ENCODE results near the gene AXL.

The AXL gene

DNA sequence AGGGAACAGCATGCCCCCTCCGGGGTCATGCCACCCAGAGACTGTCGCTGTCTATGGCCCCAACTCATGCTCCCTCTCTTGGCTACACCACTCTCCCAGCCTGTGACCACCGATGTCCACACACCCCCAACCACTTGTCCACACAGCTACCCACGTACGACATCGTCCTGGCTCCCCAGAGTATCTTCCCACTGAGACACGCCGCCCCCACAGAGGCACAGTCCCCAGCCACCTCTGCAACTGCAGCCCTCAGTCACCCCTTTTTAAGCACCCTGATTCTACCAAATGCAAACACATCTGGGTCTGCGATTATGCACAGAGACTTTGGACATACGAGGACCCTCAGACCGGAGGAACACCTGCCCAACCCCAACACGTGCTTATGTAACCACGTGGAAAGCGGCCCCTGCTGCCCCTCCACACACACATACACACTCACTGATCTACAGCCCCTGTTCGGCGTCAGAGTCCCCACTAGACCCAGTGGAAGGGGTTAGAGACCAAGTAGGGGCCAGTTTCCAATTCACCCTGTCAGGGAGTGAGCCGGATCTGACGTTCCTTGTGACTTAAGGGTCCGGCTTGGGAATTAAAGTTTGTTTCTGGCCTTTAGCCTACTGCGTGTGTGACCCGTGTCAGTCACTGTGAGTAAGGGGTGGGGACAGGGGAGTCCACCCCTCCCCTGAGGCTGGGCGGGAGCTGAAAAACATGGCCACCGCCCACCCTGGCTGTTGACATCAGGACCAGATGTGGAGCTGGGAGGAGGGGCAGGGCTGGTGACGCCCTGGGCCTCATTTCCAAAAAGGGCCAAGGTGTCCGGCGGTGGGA is 11.9 kb upstream of the AXL start:
- DNase-seq, result no peak

DNA sequence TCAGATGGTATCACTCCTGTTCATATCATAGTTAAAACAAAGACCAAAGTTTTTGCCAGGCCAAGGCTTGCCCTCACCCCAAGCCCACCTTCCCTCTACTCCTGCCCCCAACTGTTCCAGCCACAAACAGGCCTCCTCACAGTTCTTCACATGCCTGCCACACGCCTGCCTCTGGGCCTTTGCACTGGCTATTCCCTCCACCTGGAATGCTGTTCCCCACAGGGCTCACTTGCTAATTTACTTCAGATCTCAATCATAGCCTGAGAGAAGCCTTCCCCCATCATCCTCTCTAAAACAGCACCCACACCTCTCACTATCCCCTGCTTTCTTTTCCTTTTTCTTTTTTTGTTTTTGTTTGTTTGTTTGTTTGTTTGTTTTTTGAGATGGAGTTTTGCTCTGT is 4.9 kb upstream of the AXL start:
- no peak for DNase-seq

DNA sequence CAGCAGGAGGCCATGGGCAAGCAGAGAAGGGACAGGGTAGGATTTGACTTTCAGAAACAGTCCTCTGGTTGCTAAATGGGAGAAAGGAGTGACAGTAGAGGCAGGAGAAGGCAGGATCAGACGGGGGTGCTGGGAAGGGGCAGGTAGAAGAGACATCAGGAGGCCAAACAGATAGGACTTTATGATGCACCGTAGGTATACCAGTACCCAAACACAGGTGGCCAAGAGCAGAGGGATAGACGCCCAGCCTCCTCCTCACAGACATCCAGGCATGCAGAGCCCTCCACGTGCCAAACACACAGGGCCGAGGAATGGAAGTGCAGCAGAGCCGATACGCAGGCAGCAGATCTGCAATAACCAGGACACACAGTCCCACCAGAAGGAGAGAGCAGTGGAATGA is 1.3 kb upstream of the AXL start:
- DNase-seq, result no peak

DNA sequence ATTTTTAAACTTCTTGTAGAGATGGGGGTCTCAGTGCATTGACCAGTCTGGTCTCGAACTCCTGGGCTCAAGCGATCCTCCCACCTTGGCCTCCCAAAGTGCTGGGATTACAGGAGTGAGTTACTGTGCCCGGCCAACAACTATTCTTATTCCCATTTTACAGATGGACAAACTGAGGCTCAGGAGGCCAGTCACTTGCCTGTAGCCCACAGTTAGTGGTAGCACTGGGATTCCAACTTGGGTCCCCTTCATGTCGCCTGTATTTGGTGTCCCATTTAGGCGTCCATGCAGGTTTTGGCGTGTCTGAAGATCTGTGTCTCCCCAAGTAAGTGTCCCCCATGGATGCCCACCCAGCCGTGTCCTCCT is 791 bp upstream of the AXL start:
- no peak for DNase-seq

DNA sequence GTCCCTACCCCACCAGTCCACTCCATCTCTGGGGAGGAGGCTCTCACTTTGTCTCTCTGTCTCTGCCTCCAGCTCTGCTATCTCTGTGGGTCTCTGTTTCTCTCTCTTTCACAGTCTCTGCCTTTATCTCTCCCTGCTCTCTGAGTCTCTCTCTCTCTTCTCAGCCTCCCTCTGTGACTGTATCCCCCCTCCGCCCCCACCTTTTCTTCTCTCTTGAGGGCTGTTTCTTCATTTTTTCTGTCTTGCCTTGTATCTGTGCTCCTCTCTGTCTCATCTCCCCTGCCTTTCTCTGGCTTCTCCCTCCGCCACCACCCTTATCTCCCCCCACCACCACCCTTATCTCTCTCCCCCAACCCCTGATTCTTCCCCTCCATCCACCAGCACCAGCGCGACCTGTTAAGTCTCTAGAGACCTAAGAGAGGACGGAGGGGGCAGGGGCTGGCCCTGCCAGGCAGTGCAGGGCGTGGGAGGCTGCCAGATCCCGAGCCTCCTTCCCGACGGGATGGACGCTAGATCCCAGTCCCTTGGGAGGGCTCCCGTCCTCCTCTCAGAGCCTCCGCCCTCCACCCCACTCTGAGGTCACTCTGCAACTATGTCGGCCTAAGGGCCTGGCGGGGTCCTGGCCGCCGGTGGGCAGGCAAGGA is 1.0 kb downstream of the AXL start:
- DNase-seq, result peak; percentile 71

DNA sequence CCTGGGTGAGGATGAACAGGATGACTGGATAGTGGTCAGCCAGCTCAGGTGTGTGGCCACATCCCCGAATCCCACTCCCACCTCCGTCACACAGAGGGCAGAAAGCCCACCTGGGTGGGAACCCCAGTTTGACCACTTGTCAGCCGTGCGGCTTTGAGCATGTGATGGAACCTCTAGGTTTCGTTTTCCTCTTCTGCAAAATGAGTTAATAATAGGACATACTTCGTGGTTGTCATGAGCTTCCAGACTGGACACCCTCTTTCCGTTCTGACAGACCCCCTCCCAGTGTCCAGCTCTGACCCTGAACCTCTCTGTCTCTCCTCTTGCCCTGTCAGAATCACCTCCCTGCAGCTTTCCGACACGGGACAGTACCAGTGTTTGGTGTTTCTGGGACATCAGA is 1.8 kb downstream of the AXL start:
- DNase-seq, result no peak

DNA sequence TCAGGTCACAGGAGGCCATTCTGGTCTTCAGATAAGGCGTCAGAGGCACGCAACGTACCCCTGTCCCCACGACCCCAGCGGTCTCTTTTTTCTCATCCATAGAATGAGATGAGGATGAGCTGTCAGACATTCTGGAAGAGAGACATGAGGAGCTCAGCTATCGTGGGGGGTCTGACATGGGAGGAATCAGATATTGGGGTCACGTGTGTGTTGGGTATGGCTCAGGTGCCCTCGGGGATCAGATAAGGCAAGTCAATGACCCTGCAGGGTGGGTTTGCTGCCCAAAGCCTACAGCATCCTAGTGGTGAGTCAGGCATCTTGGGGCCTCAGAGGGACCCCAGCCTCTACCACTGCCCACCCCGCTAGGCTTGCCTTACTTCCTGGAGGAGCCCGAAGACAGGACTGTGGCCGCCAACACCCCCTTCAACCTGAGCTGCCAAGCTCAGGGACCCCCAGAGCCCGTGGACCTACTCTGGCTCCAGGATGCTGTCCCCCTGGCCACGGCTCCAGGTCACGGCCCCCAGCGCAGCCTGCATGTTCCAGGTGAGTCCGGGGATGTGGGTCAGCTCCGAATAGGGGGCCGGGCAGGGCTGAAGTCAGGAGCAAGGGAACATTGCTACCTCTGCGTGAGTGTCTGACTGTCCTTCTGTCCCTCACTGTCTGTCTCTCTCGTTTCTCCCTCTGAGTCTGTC is 2.6 kb downstream of the AXL start:
- DNase-seq, result no peak

DNA sequence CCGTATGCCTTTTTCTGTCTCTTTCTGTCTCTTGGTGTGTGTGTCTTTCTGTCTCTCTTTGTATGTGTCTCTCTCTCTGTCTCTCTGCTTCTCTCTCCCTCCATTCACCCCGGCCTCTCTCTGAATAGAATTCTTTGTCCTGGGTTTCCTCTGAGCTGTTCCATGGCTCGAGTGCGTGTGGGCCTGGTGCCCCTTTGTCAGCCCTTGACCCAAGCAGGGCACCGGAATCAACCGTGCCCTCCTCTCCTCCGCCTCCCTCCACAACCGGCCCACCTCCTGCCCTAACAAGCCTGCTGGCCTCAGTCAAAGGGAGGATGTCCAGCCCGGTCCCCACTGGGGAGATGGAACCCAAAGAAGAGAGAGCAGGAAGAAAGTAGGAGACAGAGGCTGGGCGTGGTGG is 3.2 kb downstream of the AXL start:
- DNase-seq, result no peak

DNA sequence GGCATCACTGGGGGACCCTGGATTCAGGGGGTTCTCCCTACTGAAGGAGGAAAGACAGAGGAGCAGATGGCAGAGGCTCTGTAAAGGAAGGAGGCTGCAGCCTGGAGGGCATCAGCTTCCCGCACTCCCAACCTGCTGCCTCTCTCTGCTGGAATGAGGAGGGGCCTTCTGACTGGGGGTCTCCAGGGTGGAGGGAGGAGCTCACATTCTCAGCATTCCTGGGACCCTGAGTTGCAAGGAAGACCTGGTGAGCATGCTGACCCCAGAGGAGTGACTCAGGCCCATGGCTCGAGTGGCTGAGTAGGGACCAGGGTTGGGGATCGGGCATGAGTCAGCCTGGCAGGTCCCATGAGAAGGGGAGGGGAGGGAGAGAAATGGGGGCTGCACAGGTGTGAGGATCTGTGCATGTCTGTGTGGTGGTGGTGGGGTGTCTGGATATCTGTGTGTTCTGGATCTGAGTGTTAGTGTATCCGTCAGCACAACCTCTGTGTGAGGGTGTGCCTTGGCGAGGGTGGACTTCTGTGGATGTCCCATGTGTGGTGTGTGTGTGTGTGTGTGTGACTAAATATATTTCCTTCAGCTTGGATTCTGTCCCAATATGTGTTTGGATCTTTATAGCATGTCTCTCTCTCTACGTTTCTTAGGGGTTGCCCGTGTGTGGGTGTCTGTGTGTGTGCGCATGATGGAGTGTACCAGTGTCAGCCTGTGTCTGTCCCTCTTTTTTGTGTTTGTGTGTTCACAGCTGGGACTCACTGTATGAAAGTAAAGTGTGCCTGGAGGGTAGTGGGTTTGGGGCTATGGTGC is 4.6 kb downstream of the AXL start:
- peak; percentile 97 for DNase-seq

DNA sequence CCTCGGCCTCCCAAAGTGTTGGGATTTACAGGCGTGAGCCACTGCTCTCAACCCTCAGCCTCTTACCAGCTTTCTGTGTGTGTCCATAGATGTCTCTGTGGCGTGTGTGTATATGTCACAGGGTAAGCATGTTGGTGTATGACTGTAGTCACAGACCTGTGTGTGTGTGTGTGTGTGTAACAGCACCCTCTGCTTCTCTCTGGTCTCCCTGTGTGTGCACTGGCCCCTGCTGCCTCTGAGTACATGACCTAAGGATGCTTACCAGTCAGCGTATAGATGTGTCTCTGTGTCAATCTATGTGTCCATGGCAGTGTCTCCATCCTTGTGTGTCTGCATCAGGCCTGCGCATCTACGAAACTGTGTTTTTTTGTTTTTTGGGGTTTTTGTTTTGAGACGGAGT is 5.6 kb downstream of the AXL start:
- no peak for DNase-seq

DNA sequence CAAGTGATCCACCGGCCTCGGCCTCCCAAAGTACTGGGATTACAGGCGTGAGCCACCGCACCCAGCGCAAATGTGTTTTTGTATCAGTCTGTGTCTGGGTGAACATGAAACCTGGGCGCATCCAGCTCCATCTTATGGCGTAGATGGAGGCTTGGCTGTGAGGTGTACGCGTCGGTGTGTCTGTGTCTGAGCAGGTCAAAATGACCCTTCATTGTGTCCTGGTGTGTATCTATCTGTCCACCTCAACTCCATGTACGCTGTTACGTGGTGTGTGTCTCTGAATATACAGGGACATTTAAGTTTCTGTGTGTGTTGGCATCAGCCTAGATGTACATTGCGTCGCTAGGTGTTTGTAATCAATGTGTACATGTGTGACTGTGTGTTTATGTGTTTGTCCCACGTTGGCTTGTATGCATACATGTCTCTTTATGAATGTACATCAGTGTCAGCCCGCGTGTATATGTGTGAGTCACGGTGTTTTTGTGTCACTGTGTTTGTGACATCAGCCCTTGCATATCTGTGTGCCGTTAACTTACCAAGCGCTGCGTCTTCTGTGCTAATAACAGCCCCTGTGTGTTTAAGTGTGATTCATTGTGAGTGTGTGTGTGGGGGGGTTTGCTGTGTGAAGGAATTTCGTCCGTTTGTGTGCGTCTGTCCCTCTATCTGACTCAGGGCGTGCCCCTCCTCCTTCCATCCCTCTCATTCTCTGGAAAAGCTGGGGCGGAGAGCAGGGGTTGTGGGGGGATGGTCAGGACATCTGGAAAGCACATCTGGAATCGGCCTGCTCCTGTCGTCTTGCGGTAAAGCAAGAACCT is 6.4 kb downstream of the AXL start:
- DNase-seq, result peak; percentile 100

DNA sequence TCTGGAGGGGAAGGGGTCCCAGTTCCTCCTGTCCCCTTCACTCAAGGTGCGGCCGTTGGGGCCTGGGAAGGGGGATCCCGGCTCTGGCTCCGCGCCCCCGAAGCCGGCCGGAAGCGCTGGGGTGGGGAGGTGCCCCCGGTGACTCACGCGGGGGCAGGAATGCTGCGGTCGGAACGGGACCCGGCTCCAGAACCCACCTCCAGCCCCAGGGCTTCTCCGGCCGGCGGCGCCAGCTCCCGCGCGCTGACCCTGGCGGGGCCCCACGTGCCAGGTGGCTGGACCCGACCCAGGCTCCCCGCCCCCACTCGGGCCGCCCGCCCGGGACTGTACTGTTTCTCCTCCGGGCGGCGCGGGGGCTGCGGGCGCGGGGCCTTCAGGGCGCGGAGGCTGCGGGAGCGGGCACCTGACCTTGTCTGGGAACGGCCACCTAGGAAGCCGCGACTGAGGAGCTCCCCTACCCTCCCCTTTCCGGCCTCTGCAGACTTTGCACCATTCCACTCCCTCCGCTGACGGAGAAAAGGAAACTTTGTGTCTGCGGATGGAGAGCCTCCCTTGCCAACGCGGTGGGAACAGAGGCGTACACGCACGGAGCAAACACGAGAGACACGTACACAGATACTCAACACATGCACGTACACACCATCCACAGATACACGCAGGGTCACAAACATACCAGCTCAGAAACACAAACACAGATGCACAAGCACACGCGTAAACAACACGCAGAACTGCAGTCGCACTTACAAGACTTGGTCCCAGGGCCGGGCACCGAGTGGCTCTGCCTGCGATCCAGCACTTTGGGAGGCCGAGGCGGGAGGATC is 7.2 kb downstream of the AXL start:
- DNase-seq, result peak; percentile 93

DNA sequence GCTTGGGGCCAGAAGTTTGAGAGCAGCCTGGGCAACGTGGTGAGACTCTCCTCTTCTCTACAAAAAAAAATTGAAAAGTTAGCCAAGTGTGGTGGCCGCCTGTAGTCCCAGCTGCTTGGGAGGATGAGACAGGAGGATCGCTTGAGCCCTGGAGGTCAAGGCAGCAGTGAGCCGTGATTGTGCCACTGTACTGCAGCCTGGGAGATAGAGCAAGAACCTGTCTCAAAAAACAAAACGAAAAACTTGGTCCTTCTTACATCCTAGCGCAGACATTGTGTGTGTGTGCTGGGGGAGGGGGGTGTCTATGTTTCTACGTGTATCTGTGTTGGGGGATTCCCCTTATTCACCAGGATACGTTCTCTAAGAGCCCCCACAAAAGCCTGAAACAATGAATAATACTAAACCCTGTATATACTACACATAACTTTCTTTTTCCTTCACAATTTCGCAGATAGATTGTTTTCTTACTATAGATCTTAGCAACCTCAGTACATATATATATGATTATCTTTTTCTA is 7.9 kb downstream of the AXL start:
- DNase-seq, result no peak

DNA sequence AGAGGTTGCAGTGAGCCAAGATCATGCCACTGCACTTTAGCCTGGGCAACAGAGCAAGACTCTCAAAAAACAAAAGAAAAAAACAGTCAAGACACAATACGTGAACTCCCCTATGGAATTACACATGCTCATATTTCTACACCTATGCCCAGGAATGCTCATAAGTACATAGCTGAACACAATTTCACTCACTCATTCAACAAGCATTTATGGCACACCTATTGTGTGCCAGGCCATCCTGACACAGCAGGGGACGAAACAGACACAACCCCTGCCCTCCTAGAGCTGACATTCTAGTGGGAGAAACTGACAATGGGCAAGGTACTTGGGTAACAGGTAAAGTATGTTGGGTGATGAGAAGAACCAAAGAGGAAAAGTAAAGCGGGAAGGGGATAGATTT is 9.5 kb downstream of the AXL start:
- DNase-seq, result no peak

DNA sequence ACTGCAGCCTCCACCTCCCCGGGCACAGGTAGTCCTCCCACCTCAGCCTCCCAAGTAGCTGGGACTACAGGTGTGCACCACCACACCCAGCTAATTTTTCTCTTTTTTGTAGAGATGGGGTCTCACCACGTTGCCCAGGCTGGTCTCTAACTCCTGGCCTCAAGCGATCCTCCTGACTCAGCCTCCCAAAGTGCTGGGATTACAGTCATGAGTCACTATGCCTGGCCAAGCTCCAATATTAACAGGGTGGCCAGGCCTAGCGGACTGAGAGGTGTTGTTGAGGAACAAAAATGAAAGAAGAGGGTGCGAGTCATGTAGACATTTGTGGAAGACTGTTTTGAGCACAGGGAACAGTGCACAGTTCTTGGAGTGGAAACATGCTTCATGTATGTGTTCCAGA is 10.3 kb downstream of the AXL start:
- peak; percentile 69 for DNase-seq

DNA sequence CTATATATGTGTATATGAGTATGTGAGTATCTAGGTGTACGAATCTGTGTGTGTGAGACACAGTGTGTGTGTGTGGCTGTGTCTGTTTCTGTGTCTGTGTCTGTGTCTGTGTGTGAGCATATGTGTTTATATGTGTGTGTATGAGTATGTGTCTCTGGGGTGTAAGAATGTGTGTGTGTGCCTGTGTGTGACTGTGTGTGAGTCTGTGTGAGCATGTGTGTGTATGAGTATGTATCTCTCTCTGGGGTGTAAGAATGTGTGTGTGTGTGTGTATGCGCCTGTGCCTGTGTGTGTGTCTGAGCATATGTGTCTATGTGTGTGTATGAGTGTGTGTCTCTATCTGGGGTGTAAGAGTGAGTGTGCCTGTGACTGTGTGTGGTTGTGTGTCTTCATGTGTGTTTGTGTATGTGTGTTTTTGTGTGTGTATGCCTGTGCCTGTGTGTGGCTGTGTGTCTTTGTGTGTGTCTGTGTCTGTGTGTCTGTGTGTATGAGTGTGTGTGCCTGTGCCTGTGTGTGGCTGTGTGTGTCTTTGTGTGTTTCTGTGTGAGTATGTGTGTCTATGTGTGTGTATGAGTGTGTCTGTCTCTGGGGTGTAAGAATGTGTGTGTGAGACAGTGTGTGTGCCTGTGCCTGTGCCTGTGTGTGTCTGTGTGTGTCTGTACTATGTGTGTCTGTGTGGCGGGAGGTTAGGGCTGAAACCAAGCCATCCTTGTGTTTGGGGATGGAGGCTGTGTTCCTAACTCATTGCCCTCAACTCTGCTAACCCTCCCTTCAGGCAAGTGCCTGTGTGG is 11.2 kb downstream of the AXL start:
- no peak for DNase-seq

DNA sequence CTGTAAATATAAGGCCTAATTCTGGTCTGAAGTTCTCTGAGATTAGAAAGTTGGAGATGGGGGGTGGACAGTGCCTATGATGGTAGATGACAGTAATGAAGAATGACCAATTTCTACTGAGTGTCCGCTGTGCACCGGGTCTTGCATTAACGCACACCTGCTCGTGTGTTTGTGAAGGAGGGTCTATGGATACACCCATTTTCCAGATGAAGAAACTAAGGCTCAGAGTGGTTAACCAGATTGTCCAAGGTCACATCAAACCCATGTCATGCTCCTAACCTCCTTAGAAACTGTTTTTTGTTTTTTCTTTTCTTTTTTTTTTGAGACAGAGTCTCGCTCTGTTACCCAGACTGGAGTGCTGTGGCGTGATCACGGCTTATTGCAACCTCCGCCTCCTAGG is 13.7 kb downstream of the AXL start:
- DNase-seq, result no peak

DNA sequence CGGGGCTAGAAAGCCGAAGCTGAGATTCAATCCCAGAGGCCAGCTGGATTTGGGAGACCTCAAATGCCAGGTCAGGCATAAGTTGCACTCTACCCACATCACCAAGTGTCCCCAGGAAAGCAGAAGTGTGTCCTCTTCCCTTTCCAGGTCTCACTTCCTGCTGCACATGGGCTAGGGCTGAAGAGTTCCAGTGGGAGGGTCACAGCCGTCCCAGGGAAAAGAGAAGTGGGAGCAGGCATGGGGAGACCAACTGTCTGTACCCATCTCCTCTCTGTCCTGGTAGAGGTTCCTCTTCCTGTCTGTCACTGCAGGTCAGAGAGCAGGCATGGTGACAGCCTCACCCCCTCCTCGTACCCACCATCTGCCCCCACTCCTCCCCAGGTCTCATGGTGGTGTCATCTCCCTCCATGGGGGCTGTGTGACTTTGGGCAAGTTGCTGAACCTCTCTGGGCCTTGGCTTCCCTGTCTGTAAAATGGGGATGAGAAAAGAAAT is 14.8 kb downstream of the AXL start:
- no peak for DNase-seq

DNA sequence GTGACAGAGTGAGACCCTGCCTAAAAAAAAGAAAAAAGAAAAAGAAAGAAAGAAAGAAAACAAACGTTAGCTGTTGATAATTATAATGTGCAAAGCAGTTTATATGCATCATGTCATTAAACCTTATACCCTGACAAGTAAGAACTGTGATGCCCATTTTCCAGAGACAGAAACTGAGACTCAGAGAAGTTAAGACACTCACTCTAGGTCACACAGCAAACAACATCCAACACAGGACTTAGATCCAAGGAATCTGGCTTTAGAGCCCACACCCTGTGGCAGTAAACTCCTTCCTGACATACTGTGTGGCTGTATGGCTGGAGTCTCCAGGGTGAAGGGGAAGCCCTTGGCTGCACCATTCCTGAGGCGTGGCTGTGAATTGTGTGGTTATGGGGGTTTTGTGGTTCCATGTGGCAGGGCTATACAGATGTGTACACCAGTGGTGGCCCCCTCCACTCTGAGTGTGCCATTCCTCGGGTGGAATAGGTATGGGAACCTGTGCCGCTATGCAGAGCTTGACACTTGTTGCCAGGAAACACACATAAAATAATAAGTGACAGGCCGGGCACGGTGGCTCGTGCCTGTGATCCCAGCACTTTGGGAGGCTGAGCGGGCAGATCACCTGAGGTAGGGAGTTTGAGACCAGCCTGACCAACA is 15.6 kb downstream of the AXL start:
- DNase-seq, result no peak

DNA sequence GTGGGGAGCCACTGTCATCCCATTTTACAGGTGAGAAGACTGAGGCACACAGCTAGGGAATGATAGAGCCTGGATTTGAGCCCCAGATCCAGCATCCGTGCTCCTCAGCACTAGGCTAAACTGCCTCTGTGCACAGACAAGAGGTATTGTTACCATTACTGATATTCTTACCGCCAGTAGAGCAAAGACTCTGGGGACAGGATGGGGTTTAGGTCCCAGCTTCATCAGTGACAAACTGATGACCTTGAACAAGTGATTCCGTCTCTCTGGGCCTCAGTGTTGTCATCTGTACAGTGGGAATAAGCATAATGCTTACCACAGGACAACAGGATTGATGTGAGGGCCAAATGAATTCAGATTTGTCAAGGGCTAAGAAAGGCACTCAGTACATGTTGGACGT is 16.5 kb downstream of the AXL start:
- DNase-seq, result no peak

Measured in fibroblast of skin of right biceps (primary cell).